ENCODE data around the gene NEMP2.

The NEMP2 gene

DNA sequence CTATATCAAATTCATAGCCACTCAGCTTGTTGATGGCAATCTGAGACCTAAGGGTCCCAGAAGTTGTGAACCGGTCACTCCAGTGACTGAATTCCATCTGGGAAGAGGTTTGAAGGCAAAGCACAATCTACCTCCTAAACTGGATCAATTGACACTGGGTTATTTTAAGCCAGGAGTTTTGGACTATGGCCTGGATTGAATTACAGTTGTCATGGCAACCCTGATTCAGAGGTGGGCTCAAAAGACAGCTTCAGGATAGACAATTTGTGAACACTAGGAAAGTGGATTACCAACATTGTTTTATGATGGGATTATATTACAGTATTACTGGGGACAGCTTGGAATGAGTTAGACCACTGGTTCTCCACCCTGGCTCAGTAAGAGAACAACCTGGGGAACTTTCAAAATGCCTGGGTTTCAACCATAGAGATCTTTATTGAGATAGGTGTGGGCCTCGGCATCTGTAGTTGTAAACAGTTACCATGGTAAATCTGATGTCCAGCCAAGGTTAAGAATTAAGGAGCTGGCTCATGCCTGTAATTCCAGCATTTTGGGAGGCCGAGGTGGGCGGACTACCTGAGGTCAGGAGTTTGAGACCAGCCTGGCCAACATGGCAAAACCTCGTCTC is 67.6 kb downstream of the NEMP2 start:
- Histone ChIP-seq H3K9me3 (ENCODE audit: insufficient read depth, low read length) (no peaks in the 10 kb centered on the region), H3F3A (ENCODE audit: insufficient read depth) (no peaks in the 10 kb centered on the region), H4K20me1 (ENCODE audit: low read depth, low read length) (no peaks in the 10 kb centered on the region), H3K27ac (ENCODE audit: low read depth, low read length) (no peak overlapping the region), H3K9me2 (replicated peaks; ENCODE audit: insufficient read depth, low read length) (no peaks in the 10 kb centered on the region), H2AFZ (ENCODE audit: low read depth, low read length, severe bottlenecking) (no peak overlapping the region), H3K4me3 (ENCODE audit: insufficient read depth, low read length, poor library complexity, severe bottlenecking) (no peak overlapping the region), H3K4me2 (ENCODE audit: low read depth, low read length, poor library complexity, severe bottlenecking) (no peak overlapping the region), H3K27me3 (ENCODE audit: low read length) (no peaks in the 10 kb centered on the region), H3K79me2 (ENCODE audit: insufficient read depth, low read length) (no peaks in the 10 kb centered on the region), H3K9ac (ENCODE audit: low read length) (no peak overlapping the region), H3K36me3 (ENCODE audit: low read length) (no peaks in the 10 kb centered on the region)
- TF ChIP-seq, protein P1, sequence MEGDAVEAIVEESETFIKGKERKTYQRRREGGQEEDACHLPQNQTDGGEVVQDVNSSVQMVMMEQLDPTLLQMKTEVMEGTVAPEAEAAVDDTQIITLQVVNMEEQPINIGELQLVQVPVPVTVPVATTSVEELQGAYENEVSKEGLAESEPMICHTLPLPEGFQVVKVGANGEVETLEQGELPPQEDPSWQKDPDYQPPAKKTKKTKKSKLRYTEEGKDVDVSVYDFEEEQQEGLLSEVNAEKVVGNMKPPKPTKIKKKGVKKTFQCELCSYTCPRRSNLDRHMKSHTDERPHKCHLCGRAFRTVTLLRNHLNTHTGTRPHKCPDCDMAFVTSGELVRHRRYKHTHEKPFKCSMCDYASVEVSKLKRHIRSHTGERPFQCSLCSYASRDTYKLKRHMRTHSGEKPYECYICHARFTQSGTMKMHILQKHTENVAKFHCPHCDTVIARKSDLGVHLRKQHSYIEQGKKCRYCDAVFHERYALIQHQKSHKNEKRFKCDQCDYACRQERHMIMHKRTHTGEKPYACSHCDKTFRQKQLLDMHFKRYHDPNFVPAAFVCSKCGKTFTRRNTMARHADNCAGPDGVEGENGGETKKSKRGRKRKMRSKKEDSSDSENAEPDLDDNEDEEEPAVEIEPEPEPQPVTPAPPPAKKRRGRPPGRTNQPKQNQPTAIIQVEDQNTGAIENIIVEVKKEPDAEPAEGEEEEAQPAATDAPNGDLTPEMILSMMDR (IDR thresholded peaks at IDR 0.05; ENCODE audit: insufficient read depth, low read length, poor library complexity, severe bottlenecking), result no peak
- TF ChIP-seq EZH2phosphoT487 (conservative IDR thresholded peaks at IDR 0.05; ENCODE audit: low read length), result no peak

DNA sequence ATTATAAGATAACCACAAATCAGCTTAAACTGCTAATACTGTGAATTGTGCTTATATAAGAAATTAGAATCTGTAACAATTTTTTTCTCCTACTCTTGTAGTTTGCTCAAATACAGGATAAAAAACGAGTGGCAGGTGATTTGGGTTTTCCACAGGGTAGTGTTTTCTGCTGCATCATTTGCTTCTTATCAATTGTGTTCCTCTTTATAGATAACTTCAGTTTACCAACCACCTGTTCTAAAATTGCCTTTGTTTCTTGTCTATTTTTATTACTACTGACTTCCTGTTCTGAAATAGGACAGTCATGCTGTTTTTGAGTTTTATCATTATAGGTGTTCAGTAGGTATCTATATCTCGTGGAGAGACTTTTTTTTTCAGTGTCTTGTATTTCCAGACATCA is 69.5 kb downstream of the NEMP2 start:
- no peak overlapping the region for H3K9ac ChIP-seq (ENCODE audit: low read length)
- H3K36me3 ChIP-seq (ENCODE audit: low read length), result no peaks in the 10 kb centered on the region
- no peak overlapping the region for H2AFZ ChIP-seq (ENCODE audit: low read depth, low read length, severe bottlenecking)
- H3K4me3 ChIP-seq (ENCODE audit: insufficient read depth, low read length, poor library complexity, severe bottlenecking), result no peak overlapping the region
- H3K9me3 ChIP-seq (ENCODE audit: insufficient read depth, low read length), result no peaks in the 10 kb centered on the region
- TF ChIP-seq EZH2phosphoT487 (conservative IDR thresholded peaks at IDR 0.05; ENCODE audit: low read length), result no peak
- TF ChIP-seq, protein P1 (IDR thresholded peaks at IDR 0.05; ENCODE audit: insufficient read depth, low read length, poor library complexity, severe bottlenecking), result no peak
- no peaks in the 10 kb centered on the region for H3K27me3 ChIP-seq (ENCODE audit: low read length)
- no peaks in the 10 kb centered on the region for H3K9me2 ChIP-seq (replicated peaks; ENCODE audit: insufficient read depth, low read length)
- no peak overlapping the region for H3K27ac ChIP-seq (ENCODE audit: low read depth, low read length)
- no peaks in the 10 kb centered on the region for H3K79me2 ChIP-seq (ENCODE audit: insufficient read depth, low read length)
- H3F3A ChIP-seq (ENCODE audit: insufficient read depth), result no peaks in the 10 kb centered on the region
- H3K4me2 ChIP-seq (ENCODE audit: low read depth, low read length, poor library complexity, severe bottlenecking), result no peak overlapping the region
- H4K20me1 ChIP-seq (ENCODE audit: low read depth, low read length), result no peaks in the 10 kb centered on the region

DNA sequence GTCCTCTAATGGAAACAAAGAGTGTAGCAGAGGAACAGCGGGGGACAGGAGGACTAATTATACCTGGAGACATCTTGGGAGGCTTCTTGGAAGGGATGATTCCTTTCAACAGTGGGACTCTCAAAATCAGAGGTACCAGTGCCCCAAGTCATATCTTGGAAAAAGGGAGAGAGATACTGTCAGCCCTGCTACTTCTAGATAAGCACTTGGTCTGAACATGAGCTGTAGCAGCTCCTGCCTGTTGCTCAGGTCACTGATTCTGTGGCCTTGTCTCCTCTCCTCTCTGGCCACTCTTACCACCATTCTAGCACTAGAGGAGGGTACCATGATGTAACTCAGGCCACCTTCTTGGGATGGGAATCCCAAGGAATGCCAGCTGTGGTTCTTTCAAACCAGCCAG is 71.9 kb downstream of the NEMP2 start:
- H2AFZ ChIP-seq (ENCODE audit: low read depth, low read length, severe bottlenecking), result no peak overlapping the region
- H3K27ac ChIP-seq (ENCODE audit: low read depth, low read length), result no peak overlapping the region
- H3K79me2 ChIP-seq (ENCODE audit: insufficient read depth, low read length), result no peaks in the 10 kb centered on the region
- no peak overlapping the region for H3K4me3 ChIP-seq (ENCODE audit: insufficient read depth, low read length, poor library complexity, severe bottlenecking)
- H3K4me2 ChIP-seq (ENCODE audit: low read depth, low read length, poor library complexity, severe bottlenecking), result no peak overlapping the region
- H3K27me3 ChIP-seq (ENCODE audit: low read length), result no peaks in the 10 kb centered on the region
- H3K9ac ChIP-seq (ENCODE audit: low read length), result no peak overlapping the region
- no peaks in the 10 kb centered on the region for H3K9me2 ChIP-seq (replicated peaks; ENCODE audit: insufficient read depth, low read length)
- H3F3A ChIP-seq (ENCODE audit: insufficient read depth), result no peaks in the 10 kb centered on the region
- H3K9me3 ChIP-seq (ENCODE audit: insufficient read depth, low read length), result no peaks in the 10 kb centered on the region
- no peaks in the 10 kb centered on the region for H3K36me3 ChIP-seq (ENCODE audit: low read length)
- TF ChIP-seq, protein P1 (IDR thresholded peaks at IDR 0.05; ENCODE audit: insufficient read depth, low read length, poor library complexity, severe bottlenecking), result no peak
- no peak for TF ChIP-seq EZH2phosphoT487 (conservative IDR thresholded peaks at IDR 0.05; ENCODE audit: low read length)
- no peaks in the 10 kb centered on the region for H4K20me1 ChIP-seq (ENCODE audit: low read depth, low read length)

Data from SU-DHL-6 (cell line).